HG03565 (cell line): Measurements from ENCODE around the gene PDPN.

Source experiments
- ATAC-seq: cut with Tn5 transposase; IDR thresholded peaks from one replicate; pipeline ENCODE4 v1.9.1; 2021; ENCODE audit warnings: mild to moderate bottlenecking, moderate library complexity; ENCODE audit not compliant: unreplicated experiment

The PDPN gene

DNA sequence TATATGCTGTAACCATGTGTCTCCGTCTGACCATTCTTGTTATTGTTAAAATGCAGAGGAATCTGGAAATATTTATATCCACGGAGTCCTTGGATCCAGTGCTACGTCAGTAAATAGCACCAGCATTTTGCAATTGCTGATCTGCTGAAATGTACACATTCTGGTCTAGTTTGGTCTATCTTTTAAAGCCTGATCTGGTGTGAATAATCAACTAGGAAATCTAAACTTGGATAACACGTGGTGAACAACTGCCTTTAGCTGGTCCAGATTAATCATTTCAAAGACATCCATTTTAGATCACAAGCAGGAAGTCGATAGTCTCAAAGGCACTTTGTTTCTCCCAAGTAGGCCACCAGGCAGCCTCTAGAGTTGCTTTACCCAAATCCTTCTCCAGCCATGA lies 32.6 kb downstream of the PDPN start:
- no peak for ATAC-seq

DNA sequence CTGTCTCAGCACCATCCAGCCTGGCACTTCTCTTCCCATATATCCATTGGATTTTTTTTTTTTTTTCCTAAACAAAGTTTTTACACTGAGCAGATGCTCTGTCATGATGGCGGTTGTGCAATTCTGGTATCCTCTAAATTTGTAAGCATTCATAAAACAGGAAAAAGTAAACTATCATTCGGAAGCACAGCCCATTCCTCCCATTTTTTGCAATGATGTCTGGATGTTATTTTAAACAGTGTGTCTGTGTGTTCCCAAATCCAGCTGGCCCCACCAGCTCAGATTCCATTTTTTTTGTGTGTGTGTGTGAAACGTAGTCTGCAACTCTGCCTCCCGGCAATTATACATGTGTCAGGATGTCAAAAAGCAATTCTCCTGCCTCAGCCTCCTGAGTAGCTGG lies 33.5 kb downstream of the PDPN start:
- ATAC-seq: no peak

DNA sequence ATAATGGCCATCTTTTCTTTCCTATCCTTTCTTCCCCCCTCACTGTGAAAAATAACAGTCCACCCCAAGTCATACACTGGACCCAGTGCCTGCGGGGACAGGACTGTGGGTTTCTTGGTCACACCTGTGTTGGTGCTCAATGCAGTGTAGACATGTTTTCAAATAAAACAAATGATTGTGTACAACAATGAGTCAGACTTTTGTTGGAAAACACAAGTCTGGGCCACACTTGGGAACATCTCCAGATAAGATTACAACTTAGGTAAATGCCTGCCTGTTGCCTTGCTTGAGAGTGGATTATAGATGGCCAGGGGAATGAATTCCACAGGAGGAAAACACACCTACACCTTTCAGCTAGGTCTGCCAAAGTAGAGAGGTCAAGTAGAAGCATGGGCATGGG lies 34.1 kb downstream of the PDPN start:
- ATAC-seq: no peak

DNA sequence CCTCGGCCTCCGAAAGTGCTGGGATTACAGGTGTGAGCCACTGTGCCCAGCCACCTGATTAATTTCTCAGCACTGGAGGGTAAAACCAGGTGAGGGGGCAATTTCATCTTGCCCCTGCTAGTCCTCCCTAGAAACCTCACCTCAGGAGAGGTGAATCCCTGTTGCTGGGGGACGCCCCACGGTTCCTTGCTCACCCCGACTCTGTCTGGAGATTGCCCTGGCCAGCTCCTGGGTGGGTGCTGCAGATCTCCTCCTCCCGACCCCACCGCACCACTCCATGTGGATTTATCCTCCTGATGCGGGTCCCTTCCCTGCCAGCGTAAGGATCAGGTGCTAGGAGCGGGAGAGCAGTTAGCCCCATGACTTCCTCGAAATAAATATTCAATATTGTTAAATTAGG lies 34.9 kb downstream of the PDPN start:
- no peak for ATAC-seq

DNA sequence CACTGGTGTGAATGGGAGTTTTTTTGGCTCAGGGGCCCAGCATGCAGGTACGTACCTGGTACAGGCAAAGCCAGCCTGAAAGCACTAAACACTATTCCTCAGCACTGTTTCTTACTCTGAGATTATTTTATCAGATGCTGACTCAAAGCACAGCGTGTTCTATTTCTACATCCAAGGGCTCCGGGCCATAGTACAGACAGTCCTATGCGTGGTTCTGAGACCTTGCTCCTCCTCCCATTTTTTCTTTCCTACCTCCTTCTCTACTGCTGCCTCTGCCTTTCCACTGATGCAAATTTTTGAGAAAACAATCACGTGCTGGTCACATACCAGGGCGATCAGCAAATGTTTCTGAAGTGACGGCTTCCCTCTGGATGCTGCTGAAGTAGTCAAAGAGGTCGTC lies 36.3 kb downstream of the PDPN start:
- ATAC-seq: no peak

DNA sequence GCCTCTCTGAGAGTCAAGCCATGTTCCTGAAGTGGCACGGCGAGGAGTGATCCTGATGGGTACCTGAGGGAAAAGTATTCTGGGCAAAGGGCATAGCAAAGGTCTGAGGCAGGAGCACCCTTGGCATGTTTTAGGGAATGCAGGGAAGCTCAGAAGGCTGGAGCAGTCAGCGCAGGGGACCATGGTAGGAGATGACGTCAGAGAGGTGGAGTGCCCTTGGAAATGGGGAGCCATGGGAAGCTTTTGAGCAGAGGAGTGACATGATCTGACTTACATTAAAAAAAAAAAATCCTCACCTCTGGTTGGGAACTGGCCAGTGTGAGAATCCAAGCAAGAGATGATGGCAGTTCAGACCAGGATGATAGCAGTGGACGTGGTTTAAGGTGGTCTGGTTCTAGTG lies 37.2 kb downstream of the PDPN start:
- no peak for ATAC-seq

DNA sequence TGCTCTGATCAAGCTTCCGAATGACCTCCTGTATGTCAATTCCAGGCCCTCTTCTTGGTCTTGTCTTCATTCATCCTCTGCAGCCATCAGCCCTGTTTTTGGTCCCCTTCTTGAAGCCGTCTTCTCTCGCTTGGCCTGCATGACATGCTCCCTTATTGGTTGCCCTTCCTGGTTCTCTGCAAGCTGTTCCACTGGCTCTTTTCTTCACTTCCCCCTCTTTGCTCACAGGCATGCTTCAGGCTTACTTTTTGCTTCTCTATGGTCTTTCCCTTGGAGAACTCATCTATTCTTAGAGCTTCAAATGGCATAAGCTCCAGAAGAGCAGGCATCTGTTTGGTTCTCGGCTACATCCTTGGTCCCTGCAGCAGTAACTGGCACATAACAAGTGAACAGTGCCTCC lies 38.8 kb downstream of the PDPN start:
- ATAC-seq: no peak

DNA sequence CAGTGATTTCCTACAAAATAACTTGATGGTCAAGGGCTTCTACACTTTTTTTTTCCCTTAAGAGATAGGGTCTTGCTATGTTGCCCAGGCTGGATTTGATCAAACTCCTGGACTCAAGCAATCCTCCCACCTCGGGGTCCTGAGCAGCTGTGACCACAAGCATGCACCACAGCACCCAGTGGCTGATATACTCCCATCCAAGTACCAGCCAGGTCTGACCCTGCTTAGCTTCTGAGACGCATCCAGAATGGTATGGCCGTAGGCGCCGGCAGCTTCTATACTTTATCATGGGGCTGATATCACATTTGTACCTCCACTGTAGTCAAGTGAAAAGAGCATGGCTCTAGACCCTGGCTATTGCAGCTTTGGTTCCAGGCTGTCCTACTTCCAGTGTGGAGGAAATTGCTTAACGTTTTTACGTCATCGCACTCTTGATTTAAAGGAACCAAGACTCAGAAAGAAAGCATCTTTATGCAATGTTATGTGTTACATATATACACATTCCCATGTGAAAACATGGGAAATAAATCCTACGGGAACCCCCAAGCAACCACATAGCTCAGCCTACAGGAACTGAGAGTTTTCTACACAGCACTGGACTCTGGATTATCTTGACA lies 39.5 kb downstream of the PDPN start:
- no peak for ATAC-seq

DNA sequence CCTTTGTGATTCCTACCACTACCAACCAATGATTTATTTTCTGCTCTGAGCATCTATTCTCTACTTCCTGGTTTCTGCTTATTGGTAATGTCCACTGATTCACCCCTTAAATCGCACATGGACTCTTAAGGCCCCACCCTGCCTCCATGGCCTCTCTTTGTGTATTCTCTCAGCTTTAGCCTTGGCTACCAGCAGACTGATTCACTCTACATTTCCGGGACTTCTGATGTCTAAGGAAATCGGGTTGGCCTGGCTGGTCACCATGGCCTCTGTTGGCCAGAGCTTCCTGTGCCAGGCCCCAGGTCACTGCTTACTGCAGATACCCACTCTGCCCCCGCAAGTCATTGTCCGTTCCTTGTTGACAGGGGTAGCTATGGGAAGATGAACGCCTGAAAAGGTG lies 40.9 kb downstream of the PDPN start:
- ATAC-seq: no peak

DNA sequence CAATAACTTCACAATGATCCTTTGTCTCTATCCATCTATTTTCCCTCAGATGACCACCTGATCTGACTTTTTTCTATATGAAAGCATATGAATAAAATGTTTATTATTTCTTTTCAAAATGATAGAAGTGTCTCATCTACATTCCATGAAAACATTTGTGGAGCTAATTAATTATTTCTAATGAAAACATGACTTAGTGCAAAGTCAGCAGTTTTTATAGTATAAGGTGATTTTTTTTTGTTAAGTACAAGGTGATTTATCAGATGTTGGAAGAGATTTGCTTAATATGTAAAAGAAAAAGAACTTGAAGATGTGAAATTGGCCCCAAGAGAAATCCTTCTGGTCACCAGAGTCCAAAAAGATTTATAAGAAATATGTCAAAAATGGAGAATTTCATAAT lies 43.5 kb downstream of the PDPN start:
- no peak for ATAC-seq

DNA sequence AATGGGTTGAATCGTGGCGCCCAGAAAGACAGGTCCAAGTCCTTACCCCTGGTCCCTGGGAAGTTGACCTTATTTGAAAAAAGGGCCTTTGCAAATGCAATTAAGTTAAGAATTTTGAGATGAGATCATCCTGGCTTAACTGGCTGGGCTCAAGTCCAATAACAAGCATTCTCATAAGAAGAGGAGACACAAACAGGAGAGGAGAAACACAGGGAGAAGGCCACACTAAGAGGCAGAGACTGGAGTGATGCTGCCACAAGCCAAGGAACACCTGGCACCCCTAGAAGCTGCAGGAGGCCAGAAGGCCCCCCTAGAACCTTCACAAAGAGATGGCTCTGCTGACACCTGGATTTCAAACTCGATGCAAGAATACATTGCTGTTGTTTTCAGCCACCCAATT lies 44.6 kb downstream of the PDPN start:
- no peak for ATAC-seq

DNA sequence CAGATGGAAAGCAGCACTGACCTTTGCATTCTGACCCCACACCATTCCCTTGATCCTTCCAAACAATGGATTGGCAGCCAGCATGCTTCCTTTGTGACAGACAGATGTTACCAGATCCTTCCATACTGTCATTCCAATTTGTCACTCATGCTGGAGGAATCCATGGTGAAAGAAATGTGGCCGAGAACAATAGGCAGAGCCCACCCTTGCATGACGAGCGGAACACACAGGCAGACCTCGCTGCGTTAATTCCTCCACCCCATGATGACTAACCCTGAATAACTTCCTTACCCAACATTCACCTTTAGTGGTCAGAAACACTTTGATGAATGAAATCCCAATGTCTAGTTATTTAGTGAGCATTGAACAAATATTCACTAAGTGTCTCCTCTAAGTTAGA lies 45.1 kb downstream of the PDPN start:
- ATAC-seq: no peak

DNA sequence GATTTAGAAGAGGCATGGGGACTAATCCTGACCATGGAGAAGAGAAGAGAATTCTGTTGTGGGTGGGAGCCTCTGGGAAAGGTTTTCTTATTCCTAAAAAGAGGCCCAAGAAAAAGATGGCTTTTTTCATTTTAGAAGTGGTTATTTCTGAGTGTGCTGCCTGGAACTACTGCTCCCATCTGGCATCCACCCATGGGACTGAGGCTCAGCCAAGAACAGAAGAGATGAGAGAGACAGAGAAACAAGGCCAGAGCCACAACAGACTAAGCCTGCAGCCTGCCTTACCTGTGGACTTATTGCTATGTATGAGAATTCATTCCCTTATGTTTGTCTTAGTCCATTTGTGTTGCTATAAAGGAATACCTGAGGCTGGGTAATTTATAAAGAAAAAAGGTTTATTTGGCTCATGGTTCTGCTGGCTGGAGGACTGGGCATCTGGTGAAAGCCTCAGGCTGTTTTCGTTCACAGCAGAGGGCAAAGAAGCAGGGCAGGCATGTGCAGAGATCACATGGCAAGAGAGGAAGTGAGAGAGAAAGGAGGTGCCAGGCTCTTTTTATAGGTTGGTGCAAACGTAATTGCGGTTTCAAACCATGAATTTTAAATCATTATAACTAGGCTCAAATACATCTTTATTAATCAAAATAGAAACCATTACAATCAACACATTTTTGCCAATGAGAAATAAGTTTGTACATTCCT lies 58.8 kb downstream of the PDPN start:
- ATAC-seq: no peak

DNA sequence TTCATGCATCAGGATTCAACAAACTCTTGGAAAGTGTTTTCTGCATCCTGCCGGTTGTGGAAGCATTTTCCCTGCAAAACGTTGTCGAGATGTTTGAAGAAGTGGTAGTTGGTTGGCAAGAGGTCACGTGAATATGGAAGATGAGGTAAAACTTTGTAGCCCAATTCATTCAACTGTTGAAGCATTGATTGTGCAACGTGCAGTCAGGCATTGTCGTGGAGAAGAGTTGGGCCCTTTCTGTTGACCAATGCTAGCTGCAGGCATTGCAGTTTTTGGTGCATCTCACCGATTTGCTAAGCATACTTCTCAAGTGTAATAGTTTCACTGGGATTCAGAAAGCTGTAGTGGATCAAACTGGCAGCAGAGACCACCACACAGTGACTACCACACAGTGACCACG lies 59.4 kb downstream of the PDPN start:
- ATAC-seq: no peak

DNA sequence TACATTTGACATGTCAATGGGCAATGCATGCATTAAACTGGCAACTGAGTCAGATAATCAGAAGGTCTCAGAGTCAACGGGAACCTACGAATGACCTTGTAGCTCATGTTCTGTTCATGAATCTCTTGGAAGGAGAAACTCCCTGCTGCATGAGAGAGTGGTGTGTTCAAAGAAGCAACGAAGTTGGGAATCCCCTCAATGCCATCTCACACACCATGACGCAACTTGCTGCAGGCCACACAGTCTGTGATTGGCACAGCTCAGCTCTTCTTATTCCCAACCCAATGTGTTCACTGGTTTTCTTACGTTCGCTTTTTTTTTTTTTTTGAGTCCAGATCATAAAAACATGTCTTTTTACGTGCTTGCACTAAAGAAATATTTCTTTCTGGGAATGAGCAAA lies 62.9 kb downstream of the PDPN start:
- no peak for ATAC-seq

DNA sequence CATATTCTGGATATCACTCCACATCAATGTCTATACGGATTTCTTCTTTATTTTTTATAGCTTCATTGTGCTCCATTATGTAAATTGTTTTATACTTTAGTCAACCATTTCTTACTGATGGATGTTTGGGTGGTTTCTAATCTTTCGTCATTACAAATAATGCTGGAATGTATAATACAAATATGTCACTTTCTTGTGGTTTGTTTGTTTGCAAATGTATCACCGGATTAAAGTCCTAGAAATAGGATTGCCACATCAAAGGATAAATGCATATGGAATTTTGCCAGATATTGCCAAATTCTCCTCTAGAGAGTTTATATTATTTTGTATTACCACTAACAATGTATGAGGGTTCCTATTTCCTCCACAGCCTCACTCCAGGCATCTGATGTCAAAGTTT lies 67.6 kb downstream of the PDPN start:
- ATAC-seq: no peak

DNA sequence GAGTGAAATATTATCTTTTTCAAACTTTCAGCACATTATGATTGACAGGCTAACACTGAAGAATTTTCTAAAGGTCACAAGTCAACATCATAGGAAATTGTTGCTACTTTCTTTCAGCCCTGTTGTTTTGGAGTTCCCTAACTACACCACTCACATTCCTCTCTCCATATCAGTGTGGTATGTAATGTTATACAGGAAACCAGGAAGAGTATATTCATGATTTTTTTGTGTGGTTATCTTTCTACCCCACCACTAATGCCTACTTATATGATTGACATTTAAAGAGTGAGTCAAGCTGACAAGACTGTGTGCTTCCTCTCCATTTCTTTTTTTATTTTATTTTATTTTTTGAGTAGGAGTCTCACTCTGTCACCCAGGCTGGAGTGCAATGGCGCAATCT lies 68.6 kb downstream of the PDPN start:
- no peak for ATAC-seq

DNA sequence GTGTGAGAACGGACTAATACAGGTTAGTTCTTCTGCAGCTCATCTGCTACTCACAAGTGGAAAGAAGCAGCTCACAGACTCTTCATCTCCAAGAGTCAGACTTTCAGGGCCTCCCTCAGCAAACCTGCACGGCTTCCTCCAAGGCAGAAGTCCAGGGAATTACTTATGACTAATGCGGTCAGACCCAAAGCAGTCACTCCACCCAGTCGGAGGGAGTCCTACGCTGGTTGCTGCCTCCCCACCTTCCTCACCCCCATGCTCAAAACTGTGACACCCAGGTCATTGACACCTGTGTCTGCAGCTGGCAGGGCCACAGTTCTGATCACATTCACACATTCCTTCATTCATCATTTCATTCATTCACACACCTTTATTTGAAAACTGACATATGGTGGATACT lies 77.9 kb downstream of the PDPN start:
- no peak for ATAC-seq

DNA sequence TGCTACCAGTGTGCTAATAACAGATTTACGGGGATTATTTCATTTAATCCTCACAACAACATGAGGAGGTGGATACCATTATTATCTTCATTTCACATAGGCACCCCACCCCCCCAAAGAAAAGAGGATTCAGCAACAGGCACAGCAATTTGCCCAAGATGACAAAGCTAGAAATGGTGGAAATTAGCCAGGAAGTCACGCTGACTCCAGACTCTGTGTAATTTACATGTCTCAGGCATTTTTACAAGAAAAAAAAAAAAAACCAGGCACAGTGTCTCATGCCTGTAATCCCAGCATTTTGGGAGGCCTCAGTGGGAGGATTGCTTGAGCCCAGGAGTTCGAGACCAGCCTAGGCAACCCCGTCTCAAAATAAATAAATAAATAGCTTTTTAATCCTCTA lies 78.9 kb downstream of the PDPN start:
- no peak for ATAC-seq

DNA sequence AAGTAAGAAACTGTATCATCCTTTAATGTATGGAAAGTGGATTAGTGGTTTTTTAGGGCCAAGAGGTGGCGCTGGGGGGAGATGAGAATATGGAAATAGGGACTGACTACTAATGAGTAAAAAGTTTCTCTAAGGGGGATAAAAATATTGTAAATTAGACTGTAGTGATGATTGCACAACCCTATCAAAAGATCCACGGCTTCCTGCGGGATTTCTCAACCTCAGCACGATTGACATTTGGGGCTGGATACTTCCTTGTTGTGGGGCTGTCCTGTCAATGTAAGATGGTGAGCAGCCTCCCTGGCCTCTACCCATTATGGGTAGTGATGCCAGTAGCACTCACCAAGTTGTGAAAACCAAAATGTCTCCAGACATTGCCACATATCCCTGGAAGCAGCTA lies 80.3 kb downstream of the PDPN start:
- ATAC-seq: no peak

DNA sequence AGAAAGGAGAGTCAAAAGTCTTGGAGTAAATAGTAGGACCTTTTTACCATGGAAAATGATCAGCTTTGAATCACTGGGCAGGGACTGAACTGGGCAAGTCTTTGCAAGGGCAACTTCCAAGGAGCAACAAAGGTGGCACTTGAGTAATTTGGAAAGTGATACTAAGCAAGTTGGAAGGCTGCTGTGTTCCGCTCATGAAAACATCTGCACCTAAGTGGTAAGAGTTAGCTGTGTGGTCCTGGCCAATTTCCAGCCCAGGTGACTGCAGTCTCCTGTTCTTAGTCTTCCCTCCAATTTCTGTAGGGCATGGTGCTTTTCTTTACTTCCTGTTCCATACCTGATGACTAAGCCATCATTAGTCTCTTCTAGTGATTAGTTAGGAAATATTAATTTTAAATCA lies 80.8 kb downstream of the PDPN start:
- no peak for ATAC-seq

DNA sequence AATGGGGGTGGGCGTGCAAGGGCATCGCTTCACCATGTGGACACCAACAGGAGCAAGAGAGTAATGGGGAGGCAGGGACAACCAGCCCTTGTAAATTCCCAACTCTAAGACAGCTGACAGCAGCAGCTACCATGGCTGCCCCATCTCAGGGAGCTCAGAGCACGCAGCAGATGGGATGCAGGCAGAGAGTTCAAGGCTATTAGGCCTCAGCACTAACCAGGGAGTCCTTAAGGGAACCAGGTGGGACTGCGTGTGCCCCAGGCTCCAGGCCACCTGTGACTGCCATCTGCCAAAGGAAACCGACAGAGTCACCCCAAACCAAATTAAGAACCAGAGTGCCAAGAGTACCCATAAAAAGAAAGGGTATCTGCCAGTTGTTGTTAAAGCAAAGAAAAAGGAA lies 82.7 kb downstream of the PDPN start:
- no peak for ATAC-seq
